CD14-positive monocyte (primary cell): ENCODE measurements around the gene OR5D16. TPM values are rescaled to one million over a fixed set of nuclear protein-coding genes. Genes with fewer than 3 reads are reported as not detected.

ENCODE experiments used
- DNase-seq, 3 donors: peaks; one replicate each; pipeline ENCODE4 v3.0.0-alpha.2; 2011 to 2022
- H2AFZ ChIP-seq: 2 replicates; pipeline ENCODE4 v1.6.0; 2012; ENCODE audit warnings: mild to moderate bottlenecking, low read depth, low read length, inconsistent platforms; ENCODE audit not compliant: insufficient read depth, poor library complexity, severe bottlenecking
- H3K27ac ChIP-seq, 2 donors: 1 replicate in 1 of 2; 2 replicates in 1 of 2; pipeline ENCODE4 v1.5.1; 2012 to 2013; ENCODE audit warnings: low read length in 2 of 2, control low read depth in 1 of 2, inconsistent platforms in 1 of 2, low read depth in 1 of 2, mild to moderate bottlenecking in 1 of 2
- H3K27me3 ChIP-seq, 2 donors: one replicate each; pipeline versions ENCODE4 v1.6.0 to v1.6.1; 2011 to 2013; ENCODE audit warnings: low read length in 2 of 2; ENCODE audit not compliant: control insufficient read depth in 2 of 2, insufficient read depth in 2 of 2
- H3K36me3 ChIP-seq, 2 donors: replicated peaks in 1 of 2; 1 replicate in 1 of 2; 2 replicates in 1 of 2; pipeline versions ENCODE4 v1.5.1 to v1.6.1; 2012 to 2013; ENCODE audit warnings: low read length in 2 of 2, control low read depth in 1 of 2, inconsistent platforms in 1 of 2, mild to moderate bottlenecking in 1 of 2; ENCODE audit not compliant: insufficient read depth in 2 of 2, control insufficient read depth in 1 of 2
- H3K4me1 ChIP-seq, 2 donors: 1 replicate in 1 of 2; 2 replicates in 1 of 2; pipeline versions ENCODE4 v1.5.1 to v1.6.1; 2012 to 2013; ENCODE audit warnings: low read length in 2 of 2, control low read depth in 1 of 2, inconsistent platforms in 1 of 2, mild to moderate bottlenecking in 1 of 2, moderate library complexity in 1 of 2; ENCODE audit not compliant: insufficient read depth in 2 of 2, control insufficient read depth in 1 of 2
- H3K4me2 ChIP-seq: replicated peaks from 2 replicates; pipeline ENCODE3; 2012; ENCODE audit warnings: low read length, moderate library complexity, mild to moderate bottlenecking; ENCODE audit not compliant: poor library complexity, severe bottlenecking; ENCODE audit errors: extremely low read depth
- H3K4me3 ChIP-seq, 3 experiments: fragments of 200-600 bp in 1 of 3; sonication (generic) in 1 of 3; replicated peaks in 1 of 3; 1 replicate in 2 of 3; 2 replicates in 1 of 3; pipeline ENCODE4 v1.5.1; 2011 to 2013; ENCODE audit warnings: low read length in 3 of 3, mild to moderate bottlenecking in 3 of 3, control low read depth in 2 of 3, low read depth in 2 of 3, inconsistent platforms in 1 of 3, moderate library complexity in 1 of 3
- H3K79me2 ChIP-seq: 2 replicates; pipeline ENCODE4 v1.6.0; 2012; ENCODE audit warnings: mild to moderate bottlenecking, control low read depth, inconsistent platforms, low read length, moderate library complexity; ENCODE audit not compliant: insufficient read depth
- H3K9ac ChIP-seq: 2 replicates; pipeline ENCODE4 v1.6.0; 2017; ENCODE audit warnings: low read length, mild to moderate bottlenecking; ENCODE audit not compliant: insufficient read depth, poor library complexity, severe bottlenecking
- H3K9me3 ChIP-seq, 2 donors: replicated peaks in 1 of 2; 1 replicate in 1 of 2; 2 replicates in 1 of 2; pipeline versions ENCODE4 v1.5.1 to v1.6.1; 2012 to 2013; ENCODE audit warnings: low read length in 2 of 2, control low read depth in 1 of 2; ENCODE audit not compliant: control insufficient read depth in 1 of 2, insufficient read depth in 1 of 2
- H4K20me1 ChIP-seq: 2 replicates; pipeline ENCODE4 v1.6.0; 2012; ENCODE audit warnings: mild to moderate bottlenecking, low read length, control low read depth, moderate library complexity; ENCODE audit not compliant: insufficient read depth
- H3K27ac Mint-ChIP-seq, 7 donors: one replicate each; pipeline ENCODE4 v1.8.0; 2020; ENCODE audit warnings: mild to moderate bottlenecking in 7 of 7, mixed read lengths in 7 of 7, moderate library complexity in 6 of 7, inconsistent platforms in 2 of 7
- H3K27me3 Mint-ChIP-seq, 3 donors: one replicate each; pipeline ENCODE4 v1.8.0; 2021 to 2022; ENCODE audit warnings: low read depth in 3 of 3, mild to moderate bottlenecking in 3 of 3, mixed read lengths in 3 of 3, moderate library complexity in 3 of 3, inconsistent platforms in 1 of 3
- H3K36me3 Mint-ChIP-seq, 2 donors: one replicate each; pipeline ENCODE4 v1.8.0; 2020; ENCODE audit warnings: mixed read lengths in 2 of 2, inconsistent platforms in 1 of 2, mild to moderate bottlenecking in 1 of 2
- H3K4me1 Mint-ChIP-seq: one replicate; pipeline ENCODE4 v1.8.0; 2020; ENCODE audit warnings: mild to moderate bottlenecking, mixed read lengths
- H3K4me3 Mint-ChIP-seq, 2 donors: one replicate each; pipeline ENCODE4 v1.8.0; 2020; ENCODE audit warnings: mild to moderate bottlenecking in 2 of 2, mixed read lengths in 2 of 2, moderate library complexity in 1 of 2
- H3K9me3 Mint-ChIP-seq, 7 donors: one replicate each; pipeline ENCODE4 v1.8.0; 2020 to 2022; ENCODE audit warnings: mixed read lengths in 7 of 7, mild to moderate bottlenecking in 6 of 7, moderate library complexity in 6 of 7, inconsistent platforms in 2 of 7
- CTCF ChIP-seq: fragments of 200-600 bp; IDR thresholded peaks from one replicate; pipeline ENCODE4 v1.8.0; 2022; ENCODE audit warnings: antibody characterized with exemption, mild to moderate bottlenecking
- WGBS: methylation state at CpG from one replicate; pipeline ENCODE4 v1.1.5; 2013; ENCODE audit warnings: missing lambda C conversion rate; ENCODE audit not compliant: insufficient coverage; 5-methylcytosine and 5-hydroxymethylcytosine counted together
- intact Hi-C, 2 donors: fragments of 100-400 bp; cut with micrococcal nuclease; formaldehyde crosslinking; loops; one replicate each; pipeline versions ENCODE4 v1.15.0 to v1.15.1; 2023
- polyA plus RNA-seq, 3 donors: library from polyadenylated mRNA; depleted of rRNA in 1 of 3; unstranded in 2 of 3; stranded (reverse) in 1 of 3; fragments of 300-500 nt in 2 of 3; fragments of >200 nt in 1 of 3; fragmentation: Illumina TruSeq in 2 of 3; gene quantifications; 1 replicate in 2 of 3; 2 replicates in 1 of 3; pipeline ENCODE4 v1.2.3, GENCODE V29; 2012 to 2021

The OR5D16 gene
- polyA plus RNA-seq, 3 donors, result not detected

GRCh38 chr11:55819330-55819729, 19.2 kb upstream of the OR5D16 start, which contains the start of gene OR5D18:
Gene OR5D18, plus strand, starts transcription at chr11:55819630. Its CDS starts 0 bp downstream, at chr11:55819630.
- peaks cover 0 to 12% (median 9%) of the 10 kb centered on the region in 7 donors for H3K9me3 Mint-ChIP-seq
- H3K9ac ChIP-seq, result no peak within 1 kb of the TSS
- 100% methylated on average over 1 of the region's 5 CpGs for WGBS

DNA sequence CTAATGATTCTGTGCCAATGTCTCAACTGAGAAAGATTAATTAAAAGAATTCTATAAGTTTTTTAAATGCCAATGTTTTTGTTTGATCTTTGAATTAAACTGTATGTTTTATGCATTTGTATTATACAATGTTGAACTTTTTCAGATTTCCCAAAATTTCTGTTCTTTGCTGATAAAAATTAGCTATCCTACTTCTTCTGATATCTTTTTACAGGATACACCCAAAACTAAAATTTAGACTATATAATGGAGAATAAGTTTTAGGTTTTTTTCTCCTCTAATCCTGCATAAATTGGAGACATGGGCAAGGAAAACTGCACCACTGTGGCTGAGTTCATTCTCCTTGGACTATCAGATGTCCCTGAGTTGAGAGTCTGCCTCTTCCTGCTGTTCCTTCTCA, 11.6 kb upstream of the OR5D16 start, which contains the start of gene OR5L2:
OR5L2 (plus strand) TSS at position 301 of the 400 bp plus-strand sequence; CDS start at position 301, 0 bp downstream.
- Mint-ChIP-seq H3K27me3 (no peaks in the 10 kb centered on the region), H3K36me3 (no peaks in the 10 kb centered on the region), H3K4me3 (no peak within 1 kb of the TSS), H3K27ac (no peak within 1 kb of the TSS), H3K4me1 (no peaks in the 10 kb centered on the region), H3K9me3 (peaks cover 0 to 11% (median 0%) of the 10 kb centered on the region in 7 donors)
- Histone ChIP-seq H3K27me3 (no peaks in the 10 kb centered on the region), H3K9me3 (peaks cover 3 to 8% of the 10 kb centered on the region in 2 donors), H3K9ac (no peak within 1 kb of the TSS), H3K79me2 (no peaks in the 10 kb centered on the region), H3K27ac (no peak within 1 kb of the TSS), H3K36me3 (no peaks in the 10 kb centered on the region), H3K4me3 (no peak within 1 kb of the TSS), H2AFZ (no peak within 1 kb of the TSS), H4K20me1 (no peaks in the 10 kb centered on the region), H3K4me1 (no peaks in the 10 kb centered on the region), H3K4me2 (no peak within 1 kb of the TSS)
- DNase-seq, result no peak
- intact Hi-C loops, result no loop called here
- TF ChIP-seq CTCF, result no peak

More at GRCh38 chr11:55819330-55819729, 19.2 kb upstream of the OR5D16 start, which contains the start of gene OR5D18:
- H3K79me2 ChIP-seq, result no peaks in the 10 kb centered on the region
- no peak within 1 kb of the TSS for H3K27ac ChIP-seq
- no peak within 1 kb of the TSS for H3K4me3 Mint-ChIP-seq
- peaks cover 11 to 16% of the 10 kb centered on the region in 2 donors for H3K9me3 ChIP-seq
- no peak for TF ChIP-seq CTCF
- H3K36me3 Mint-ChIP-seq, result no peaks in the 10 kb centered on the region
- H3K36me3 ChIP-seq, result no peaks in the 10 kb centered on the region
- no peak within 1 kb of the TSS for H3K4me3 ChIP-seq
- no peak within 1 kb of the TSS for H3K4me2 ChIP-seq
- no peaks in the 10 kb centered on the region for H3K4me1 ChIP-seq
- no peak within 1 kb of the TSS for H2AFZ ChIP-seq
- H4K20me1 ChIP-seq, result no peaks in the 10 kb centered on the region
- H3K27me3 Mint-ChIP-seq, result no peaks in the 10 kb centered on the region
- no peak within 1 kb of the TSS for H3K27ac Mint-ChIP-seq
- DNase-seq, result no peak
- no peaks in the 10 kb centered on the region for H3K4me1 Mint-ChIP-seq
- intact Hi-C loops, result no loop called here
- no peaks in the 10 kb centered on the region for H3K27me3 ChIP-seq
